HepG2 (cell line): ENCODE data around the gene PLA2G4F. TPM values are rescaled to one million over a fixed set of nuclear protein-coding genes. Genes with fewer than 3 reads are reported as not detected.

ENCODE experiments used
- FIP1L1 ChIP-seq: fragments of 200-400 bp; formaldehyde crosslinking; IDR thresholded peaks from 2 replicates; pipeline ENCODE4 v1.6.1; 2018; ENCODE audit warnings: low read depth, mild to moderate bottlenecking, low read length, moderate library complexity, borderline replicate concordance; ENCODE audit not compliant: insufficient read depth
- FOSL2 ChIP-seq: sonication (generic); formaldehyde crosslinking; IDR thresholded peaks from 2 replicates; pipeline ENCODE4 v1.4.0; 2020; ENCODE audit warnings: missing genetic modification reagents
- GABPA ChIP-seq, 2 experiments: IDR thresholded peaks; 2 replicates each; pipeline ENCODE4 v1.6.1; 2011 to 2016; ENCODE audit warnings: low read depth in 2 of 2, low read length in 1 of 2, missing biosample characterization in 1 of 2, missing genetic modification characterization in 1 of 2
- IRF2 ChIP-seq: IDR thresholded peaks from 2 replicates; pipeline ENCODE4 v1.6.1; 2018; ENCODE audit warnings: missing genetic modification reagents, missing compliant biosample characterization
- KDM3A ChIP-seq: IDR thresholded peaks from 2 replicates; pipeline ENCODE4 v1.6.1; 2018; ENCODE audit warnings: low read depth, missing compliant biosample characterization
- MBD4 ChIP-seq: IDR thresholded peaks from 2 replicates; pipeline ENCODE4 v1.6.1; 2012; ENCODE audit warnings: low read length, inconsistent platforms, borderline replicate concordance
- MED13 ChIP-seq: sonication (generic); formaldehyde crosslinking; IDR thresholded peaks from 2 replicates; pipeline ENCODE4 v1.5.0; 2020; ENCODE audit warnings: missing genetic modification reagents
- NR3C1 ChIP-seq: sonication (generic); formaldehyde crosslinking; IDR thresholded peaks from 2 replicates; pipeline ENCODE4 v1.4.0; 2020; ENCODE audit warnings: missing genetic modification reagents
- RARA ChIP-seq: IDR thresholded peaks from 2 replicates; pipeline ENCODE4 v1.6.1; 2016; ENCODE audit warnings: missing genetic modification reagents, missing compliant biosample characterization
- RARG ChIP-seq: sonication (generic); formaldehyde crosslinking; IDR thresholded peaks from 2 replicates; pipeline ENCODE4 v1.4.0; 2020; ENCODE audit warnings: low read depth, mild to moderate bottlenecking, missing genetic modification reagents
- RBFOX2 ChIP-seq: fragments of 200-400 bp; formaldehyde crosslinking; IDR thresholded peaks from 2 replicates; pipeline ENCODE4 v1.6.1; 2017; ENCODE audit warnings: low read depth, mild to moderate bottlenecking, low read length
- SIN3B ChIP-seq: fragments of 150-350 bp; IDR thresholded peaks from 2 replicates; pipeline ENCODE4 v1.6.1; 2014; ENCODE audit warnings: low read length
- SMAD3 ChIP-seq: sonication (generic); formaldehyde crosslinking; IDR thresholded peaks from 2 replicates; pipeline ENCODE4 v1.4.0; 2020; ENCODE audit warnings: missing genetic modification reagents
- TBX2 ChIP-seq: sonication (generic); formaldehyde crosslinking; IDR thresholded peaks from 2 replicates; pipeline ENCODE4 v1.5.0; 2020; ENCODE audit warnings: missing genetic modification reagents, mild to moderate bottlenecking, borderline replicate concordance
- ZFYVE20 ChIP-seq: sonication (generic); formaldehyde crosslinking; IDR thresholded peaks from 2 replicates; pipeline ENCODE4 v1.8.0; 2023; ENCODE audit warnings: low read depth, mild to moderate bottlenecking, moderate library complexity, missing genetic modification reagents, borderline replicate concordance
- ZNF329 ChIP-seq: sonication (generic); formaldehyde crosslinking; IDR thresholded peaks from 2 replicates; pipeline ENCODE4 v1.9.0; 2021; ENCODE audit warnings: low read depth, mild to moderate bottlenecking, missing genetic modification reagents
- ZNF354B ChIP-seq: sonication (generic); formaldehyde crosslinking; IDR thresholded peaks from 2 replicates; pipeline ENCODE4 v1.8.0; 2022; ENCODE audit warnings: mild to moderate bottlenecking, missing genetic modification reagents
- ZNF557 ChIP-seq: sonication (generic); formaldehyde crosslinking; IDR thresholded peaks from 2 replicates; pipeline ENCODE4 v1.4.0; 2020; ENCODE audit warnings: missing genetic modification reagents
- ZNF563 ChIP-seq: sonication (generic); formaldehyde crosslinking; IDR thresholded peaks from 2 replicates; pipeline ENCODE4 v1.8.0; 2022; ENCODE audit warnings: mild to moderate bottlenecking, moderate library complexity, missing genetic modification reagents
- ZNF569 ChIP-seq: sonication (generic); formaldehyde crosslinking; IDR thresholded peaks from 2 replicates; pipeline ENCODE4 v1.5.0; 2020; ENCODE audit warnings: mild to moderate bottlenecking, missing genetic modification reagents, moderate library complexity, borderline replicate concordance
- ZNF670 ChIP-seq: sonication (generic); formaldehyde crosslinking; IDR thresholded peaks from 2 replicates; pipeline ENCODE4 v1.8.0; 2022; ENCODE audit warnings: mild to moderate bottlenecking, missing genetic modification reagents, borderline replicate concordance
- ZNF720 ChIP-seq: sonication (generic); formaldehyde crosslinking; IDR thresholded peaks from 2 replicates; pipeline ENCODE4 v1.4.0; 2020; ENCODE audit warnings: missing genetic modification reagents
- ZNF75D ChIP-seq: sonication (generic); formaldehyde crosslinking; IDR thresholded peaks from 2 replicates; pipeline ENCODE4 v1.8.1; 2023; ENCODE audit warnings: missing genetic modification reagents, mild to moderate bottlenecking, borderline replicate concordance
- polyA plus RNA-seq, 8 experiments: library from polyadenylated mRNA; depleted of rRNA in 3 of 8; stranded (reverse) in 7 of 8; unstranded in 1 of 8; fragments of >200 nt; fragmentation: Illumina TruSeq in 4 of 8; extraction: Trizol in 4 of 8; gene quantifications; 2 replicates each; pipeline versions ENCODE4 v1.2.1 to v1.2.3, GENCODE V29; 2011 to 2016; ENCODE audit warnings: low read depth in 4 of 8, missing spikeins in 1 of 8, mixed read lengths in 1 of 8; ENCODE audit not compliant: insufficient read depth in 1 of 8
- total RNA-seq, 5 experiments: library from RNA; depleted of rRNA; stranded (reverse); fragments of >200 nt; fragmentation: Illumina TruSeq; extraction: Trizol; gene quantifications; 2 replicates each; pipeline ENCODE4 v1.2.3, GENCODE V29; 2016; ENCODE audit warnings: low read depth in 1 of 5
- TF ChIP-seq, protein P1 (sequence below): sonication (generic); formaldehyde crosslinking; IDR thresholded peaks from 2 replicates; pipeline ENCODE4 v1.4.0; 2020; ENCODE audit warnings: missing genetic modification reagents, borderline replicate concordance
- TF ChIP-seq, protein P2 (sequence below): sonication (generic); formaldehyde crosslinking; IDR thresholded peaks from 2 replicates; pipeline ENCODE4 v1.4.0; 2020; ENCODE audit warnings: missing genetic modification reagents
- TF ChIP-seq, protein P3 (sequence below): sonication (generic); formaldehyde crosslinking; IDR thresholded peaks from 2 replicates; pipeline ENCODE4 v1.4.0; 2020; ENCODE audit warnings: missing genetic modification reagents, mild to moderate bottlenecking, borderline replicate concordance
- TF ChIP-seq, protein P4 (sequence below): IDR thresholded peaks from 2 replicates; pipeline ENCODE4 v1.6.1; 2016; ENCODE audit warnings: missing genetic modification reagents, missing compliant biosample characterization

Gene PLA2G4F
- total and polyA plus RNA-seq, 2 of the 13 experiments (the other 11 are each of a cell fraction or from before 2014, with no cell fraction given), result 0.07 TPM; not detected in 1

DNA sequence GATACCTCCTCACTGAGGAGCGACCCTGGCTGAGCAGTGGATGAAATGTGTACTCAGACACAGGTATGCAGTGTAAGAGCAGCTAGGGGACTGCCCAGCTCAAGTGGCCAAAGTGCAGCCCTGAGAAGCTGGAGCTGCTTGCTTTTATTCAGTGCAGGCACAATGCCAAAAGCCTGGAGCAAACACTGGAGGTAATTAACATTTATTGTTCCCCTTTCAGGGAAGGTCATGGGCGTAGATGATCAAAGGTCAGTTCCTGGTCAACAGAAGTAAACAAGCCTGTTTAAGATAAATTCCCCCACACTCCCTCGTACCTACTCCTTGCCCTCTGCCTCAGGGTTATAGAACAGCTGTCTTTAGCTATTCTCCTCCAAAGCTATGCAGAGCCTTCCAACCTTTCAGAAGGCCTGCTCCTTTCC, 17.5 kb downstream of the PLA2G4F start (continued):
- TF ChIP-seq, protein P1, sequence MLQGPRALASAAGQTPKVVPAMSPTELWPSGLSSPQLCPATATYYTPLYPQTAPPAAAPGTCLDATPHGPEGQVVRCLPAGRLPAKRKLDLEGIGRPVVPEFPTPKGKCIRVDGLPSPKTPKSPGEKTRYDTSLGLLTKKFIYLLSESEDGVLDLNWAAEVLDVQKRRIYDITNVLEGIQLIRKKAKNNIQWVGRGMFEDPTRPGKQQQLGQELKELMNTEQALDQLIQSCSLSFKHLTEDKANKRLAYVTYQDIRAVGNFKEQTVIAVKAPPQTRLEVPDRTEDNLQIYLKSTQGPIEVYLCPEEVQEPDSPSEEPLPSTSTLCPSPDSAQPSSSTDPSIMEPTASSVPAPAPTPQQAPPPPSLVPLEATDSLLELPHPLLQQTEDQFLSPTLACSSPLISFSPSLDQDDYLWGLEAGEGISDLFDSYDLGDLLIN (CRISPR knock-in tag), result no peak
- TF ChIP-seq GABPA (IDR thresholded peaks at IDR 0.05; ENCODE audit: low read depth, low read length), result no peak
- TF ChIP-seq GABPA (CRISPR knock-in tag; IDR thresholded peaks at IDR 0.05; ENCODE audit: low read depth), result no peak
- TF ChIP-seq RARG (CRISPR knock-in tag), result no peak
- TF ChIP-seq, protein P2, sequence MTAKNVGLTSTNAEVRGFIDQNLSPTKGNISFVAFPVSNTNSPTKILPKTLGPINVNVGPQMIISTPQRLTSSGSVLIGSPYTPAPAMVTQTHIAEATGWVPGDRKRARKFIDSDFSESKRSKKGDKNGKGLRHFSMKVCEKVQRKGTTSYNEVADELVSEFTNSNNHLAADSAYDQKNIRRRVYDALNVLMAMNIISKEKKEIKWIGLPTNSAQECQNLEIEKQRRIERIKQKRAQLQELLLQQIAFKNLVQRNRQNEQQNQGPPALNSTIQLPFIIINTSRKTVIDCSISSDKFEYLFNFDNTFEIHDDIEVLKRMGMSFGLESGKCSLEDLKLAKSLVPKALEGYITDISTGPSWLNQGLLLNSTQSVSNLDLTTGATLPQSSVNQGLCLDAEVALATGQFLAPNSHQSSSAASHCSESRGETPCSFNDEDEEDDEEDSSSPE, result peak; percentile 32; the same call in 1 of the 2 replicates
- no peak for TF ChIP-seq ZNF720 (CRISPR knock-in tag)
- TF ChIP-seq ZNF557 (CRISPR knock-in tag), result no peak
- no peak for TF ChIP-seq ZNF75D (CRISPR knock-in tag)
- no peak for TF ChIP-seq ZFYVE20 (CRISPR knock-in tag)
- TF ChIP-seq RBFOX2, result no peak
- no peak for TF ChIP-seq ZNF354B (CRISPR knock-in tag)
- peak; percentile 27; the same call in 1 of the 2 replicates for TF ChIP-seq SIN3B
- TF ChIP-seq RARA (CRISPR knock-in tag), result peak; percentile 92
- TF ChIP-seq, protein P3, sequence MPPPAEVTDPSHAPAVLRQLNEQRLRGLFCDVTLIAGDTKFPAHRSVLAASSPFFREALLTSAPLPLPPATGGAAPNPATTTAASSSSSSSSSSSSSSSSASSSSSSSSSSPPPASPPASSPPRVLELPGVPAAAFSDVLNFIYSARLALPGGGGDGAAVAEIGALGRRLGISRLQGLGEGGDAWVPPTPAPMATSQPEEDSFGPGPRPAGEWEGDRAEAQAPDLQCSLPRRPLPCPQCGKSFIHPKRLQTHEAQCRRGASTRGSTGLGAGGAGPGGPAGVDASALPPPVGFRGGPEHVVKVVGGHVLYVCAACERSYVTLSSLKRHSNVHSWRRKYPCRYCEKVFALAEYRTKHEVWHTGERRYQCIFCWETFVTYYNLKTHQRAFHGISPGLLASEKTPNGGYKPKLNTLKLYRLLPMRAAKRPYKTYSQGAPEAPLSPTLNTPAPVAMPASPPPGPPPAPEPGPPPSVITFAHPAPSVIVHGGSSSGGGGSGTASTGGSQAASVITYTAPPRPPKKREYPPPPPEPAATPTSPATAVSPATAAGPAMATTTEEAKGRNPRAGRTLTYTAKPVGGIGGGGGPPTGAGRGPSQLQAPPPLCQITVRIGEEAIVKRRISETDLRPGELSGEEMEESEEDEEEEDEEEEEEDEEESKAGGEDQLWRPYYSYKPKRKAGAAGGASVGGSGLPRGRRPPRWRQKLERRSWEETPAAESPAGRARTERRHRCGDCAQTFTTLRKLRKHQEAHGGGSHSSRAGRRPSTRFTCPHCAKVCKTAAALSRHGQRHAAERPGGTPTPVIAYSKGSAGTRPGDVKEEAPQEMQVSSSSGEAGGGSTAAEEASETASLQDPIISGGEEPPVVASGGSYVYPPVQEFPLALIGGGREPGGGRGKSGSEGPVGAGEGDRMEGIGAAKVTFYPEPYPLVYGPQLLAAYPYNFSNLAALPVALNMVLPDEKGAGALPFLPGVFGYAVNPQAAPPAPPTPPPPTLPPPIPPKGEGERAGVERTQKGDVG (CRISPR knock-in tag), result no peak
- peak; percentile 85 for TF ChIP-seq TBX2 (CRISPR knock-in tag)
- peak; percentile 74 for TF ChIP-seq FOSL2 (CRISPR knock-in tag)
- no peak for TF ChIP-seq NR3C1 (CRISPR knock-in tag)
- TF ChIP-seq MED13, result no peak
- TF ChIP-seq ZNF329 (CRISPR knock-in tag), result no peak
- 0 out of 2 replicates have a peak, but pooled peaks have one; percentile 29 for TF ChIP-seq ZNF563 (CRISPR knock-in tag)
- 0 out of 2 replicates have a peak, but pooled peaks have one; percentile 22 for TF ChIP-seq ZNF670 (CRISPR knock-in tag)
- peak; percentile 69; the same call in 1 of the 2 replicates for TF ChIP-seq IRF2 (CRISPR knock-in tag)
- TF ChIP-seq, protein P4, sequence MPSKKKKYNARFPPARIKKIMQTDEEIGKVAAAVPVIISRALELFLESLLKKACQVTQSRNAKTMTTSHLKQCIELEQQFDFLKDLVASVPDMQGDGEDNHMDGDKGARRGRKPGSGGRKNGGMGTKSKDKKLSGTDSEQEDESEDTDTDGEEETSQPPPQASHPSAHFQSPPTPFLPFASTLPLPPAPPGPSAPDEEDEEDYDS (CRISPR knock-in tag), result no peak
- no peak for TF ChIP-seq ZNF569
- peak; percentile 77; the same call in 1 of the 2 replicates for TF ChIP-seq KDM3A (CRISPR knock-in tag)
- no peak for TF ChIP-seq FIP1L1
- no peak for TF ChIP-seq SMAD3 (CRISPR knock-in tag)
- peak; percentile 76; the same call in 1 of the 2 replicates for TF ChIP-seq MBD4
